Spleen (tissue), 7 donors: ENCODE data around the gene NAA40.

Experiments
- POLR2A ChIP-seq, 3 donors: fragments of 450-650 bp; IDR thresholded peaks; one replicate each; pipeline ENCODE4 v1.5.1; 2017; ENCODE audit warnings: antibody characterized with exemption in 3 of 3, mild to moderate bottlenecking in 1 of 3
- POLR2AphosphoS5 ChIP-seq, 3 donors: sonication (generic); formaldehyde crosslinking; IDR thresholded peaks; one replicate each; pipeline ENCODE4 v1.5.1; 2017; ENCODE audit warnings: antibody characterized with exemption in 3 of 3
- TF ChIP-seq, protein P1 (sequence below), 11 experiments: fragments of 200-600 bp in 7 of 11; fragments of 450-650 bp in 4 of 11; sonication (generic) in 4 of 11; IDR thresholded peaks in 8 of 11; conservative IDR thresholded peaks in 3 of 11; 1 replicate in 7 of 11; 2 replicates in 4 of 11; pipeline versions ENCODE4 v1.4.0 to v1.8.0; 2016 to 2021; ENCODE audit warnings: antibody characterized with exemption in 11 of 11, inconsistent platforms in 4 of 11, mild to moderate bottlenecking in 1 of 11
- donor health status: DM: no; HTN: no; CAD: no; lungs with moderate emphysema.
- donor health status: DM: no; HTN: no; CAD: no.
- donor health status: DM: no; HTN: no; CAD: no.

DNA sequence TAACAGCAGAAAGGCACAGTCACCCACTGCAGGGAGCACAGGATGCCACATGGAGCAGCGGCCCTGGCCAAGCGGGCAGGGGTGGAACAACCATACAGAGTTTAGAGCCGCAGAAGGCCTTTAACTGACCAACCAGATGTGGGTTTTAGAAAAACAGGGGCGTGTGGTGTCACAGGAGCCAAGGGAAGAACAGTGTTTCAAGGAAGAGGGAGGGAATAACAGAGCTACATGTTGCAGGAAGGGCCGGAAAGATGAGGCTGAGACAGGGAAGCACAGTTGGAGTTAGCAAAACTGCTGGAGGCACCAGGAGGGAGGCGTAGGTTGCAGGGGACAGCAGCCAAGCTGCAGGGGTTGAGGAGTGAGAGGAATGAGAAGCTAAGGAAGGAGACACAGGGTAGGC is 7.8 kb upstream of the NAA40 start:
- TF ChIP-seq, protein P1, sequence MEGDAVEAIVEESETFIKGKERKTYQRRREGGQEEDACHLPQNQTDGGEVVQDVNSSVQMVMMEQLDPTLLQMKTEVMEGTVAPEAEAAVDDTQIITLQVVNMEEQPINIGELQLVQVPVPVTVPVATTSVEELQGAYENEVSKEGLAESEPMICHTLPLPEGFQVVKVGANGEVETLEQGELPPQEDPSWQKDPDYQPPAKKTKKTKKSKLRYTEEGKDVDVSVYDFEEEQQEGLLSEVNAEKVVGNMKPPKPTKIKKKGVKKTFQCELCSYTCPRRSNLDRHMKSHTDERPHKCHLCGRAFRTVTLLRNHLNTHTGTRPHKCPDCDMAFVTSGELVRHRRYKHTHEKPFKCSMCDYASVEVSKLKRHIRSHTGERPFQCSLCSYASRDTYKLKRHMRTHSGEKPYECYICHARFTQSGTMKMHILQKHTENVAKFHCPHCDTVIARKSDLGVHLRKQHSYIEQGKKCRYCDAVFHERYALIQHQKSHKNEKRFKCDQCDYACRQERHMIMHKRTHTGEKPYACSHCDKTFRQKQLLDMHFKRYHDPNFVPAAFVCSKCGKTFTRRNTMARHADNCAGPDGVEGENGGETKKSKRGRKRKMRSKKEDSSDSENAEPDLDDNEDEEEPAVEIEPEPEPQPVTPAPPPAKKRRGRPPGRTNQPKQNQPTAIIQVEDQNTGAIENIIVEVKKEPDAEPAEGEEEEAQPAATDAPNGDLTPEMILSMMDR (IDR thresholded peaks at IDR 0.05 in 8 of 11, conservative IDR thresholded peaks at IDR 0.05 in 3 of 11), result no peak
- TF ChIP-seq POLR2A (IDR thresholded peaks at IDR 0.05) (no peak), POLR2AphosphoS5 (IDR thresholded peaks at IDR 0.05) (no peak)
